ENCODE measurements around the gene ESR1. TPM values are rescaled to one million over a fixed set of nuclear protein-coding genes. Genes with fewer than 3 reads are reported as not detected.
A peak's percentile ranks its signal among the peaks of the same experiment; 100 is the strongest.

ESR1 gene
- total RNA-seq, 2 experiments from 2014 or later: 0.10 TPM; not detected in 1

GRCh38 chr6:152166897-152167296, 359.4 kb downstream of the ESR1 start:
- H3K27me3 Mint-ChIP-seq: no peaks in the 10 kb centered on the region
- CTCF ChIA-PET: no interaction called here
- peaks cover 39% of the 10 kb centered on the region for H3K4me1 Mint-ChIP-seq (ENCODE audit: low read depth)
- POLR2A ChIA-PET: interaction anchor here (1.5 kb wide), 1 partner anchor 13 kb away, joined by 3 read pairs; no protein-coding TSS in a partner anchor
- H3K9me3 Mint-ChIP-seq: no peaks in the 10 kb centered on the region
- peaks cover 25% of the 10 kb centered on the region for H3K36me3 Mint-ChIP-seq
- intact Hi-C loops (cut with micrococcal nuclease): no loop called here
- H3K4me3 Mint-ChIP-seq: no peak overlapping the region
- no peak overlapping the region for H3K27ac Mint-ChIP-seq
- no peak for DNase-seq

DNA sequence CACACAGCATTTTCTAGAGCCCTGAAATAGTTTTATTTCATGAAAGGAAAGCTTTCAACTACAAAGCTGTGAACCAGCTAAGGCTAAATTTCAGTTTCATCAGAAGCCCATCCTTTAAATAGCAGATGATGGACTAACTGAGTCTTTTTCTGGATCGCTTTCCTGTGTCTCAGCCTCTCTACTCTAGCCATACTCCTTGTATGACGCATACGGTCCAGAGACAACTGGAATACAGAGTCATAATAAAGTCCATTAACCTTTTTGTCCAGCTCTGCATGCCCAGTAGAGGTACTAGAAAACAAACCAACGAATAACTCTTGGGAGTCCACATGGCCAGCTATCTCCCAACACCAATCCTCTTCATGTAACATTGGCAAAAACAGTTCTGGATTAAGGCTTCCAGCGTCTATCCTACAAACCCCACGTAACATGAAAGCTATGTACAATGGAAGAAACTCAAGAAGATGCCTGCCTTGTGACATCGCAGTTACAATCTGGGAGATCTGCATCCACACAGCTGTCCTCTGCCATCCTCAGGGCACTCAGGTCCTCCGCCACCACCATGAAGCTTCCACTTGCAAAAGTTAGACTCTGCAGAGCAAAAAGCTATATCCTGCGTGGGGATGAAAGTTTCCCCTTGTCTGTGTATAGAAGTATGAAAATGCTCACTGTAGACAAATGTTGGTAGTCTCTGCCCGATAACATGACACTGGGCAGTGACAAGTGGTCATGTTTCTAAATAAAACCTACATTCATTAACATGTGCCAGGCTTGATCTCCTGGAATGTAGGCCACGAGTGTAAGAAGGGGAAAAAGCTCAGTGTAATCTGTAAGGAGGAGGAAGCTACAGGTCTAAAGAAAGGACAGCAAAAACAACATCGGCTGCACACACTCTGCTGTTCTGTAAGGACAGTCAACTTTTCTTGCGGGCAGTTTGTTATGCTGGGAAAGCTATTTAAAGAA, 360.4 kb downstream of the ESR1 start:
- H3K9me3 Mint-ChIP-seq: no peaks in the 10 kb centered on the region
- no peak overlapping the region for H3K4me3 Mint-ChIP-seq
- ChIA-PET POLR2A (interaction anchor here (1.5 kb wide), 1 partner anchor 12 kb away, joined by 3 read pairs; no protein-coding TSS in a partner anchor), CTCF (interaction anchor here (0.7 to 1.2 kb wide), 2 partner anchors 42 to 403 kb away, joined by 3 to 5 read pairs; no protein-coding TSS in a partner anchor)
- peaks cover 25% of the 10 kb centered on the region for H3K36me3 Mint-ChIP-seq
- H3K4me1 Mint-ChIP-seq (ENCODE audit: low read depth): peaks cover 41% of the 10 kb centered on the region
- intact Hi-C loops (cut with micrococcal nuclease): no loop called here
- no peak overlapping the region for H3K27ac Mint-ChIP-seq
- no peak for DNase-seq
- no peaks in the 10 kb centered on the region for H3K27me3 Mint-ChIP-seq

DNA sequence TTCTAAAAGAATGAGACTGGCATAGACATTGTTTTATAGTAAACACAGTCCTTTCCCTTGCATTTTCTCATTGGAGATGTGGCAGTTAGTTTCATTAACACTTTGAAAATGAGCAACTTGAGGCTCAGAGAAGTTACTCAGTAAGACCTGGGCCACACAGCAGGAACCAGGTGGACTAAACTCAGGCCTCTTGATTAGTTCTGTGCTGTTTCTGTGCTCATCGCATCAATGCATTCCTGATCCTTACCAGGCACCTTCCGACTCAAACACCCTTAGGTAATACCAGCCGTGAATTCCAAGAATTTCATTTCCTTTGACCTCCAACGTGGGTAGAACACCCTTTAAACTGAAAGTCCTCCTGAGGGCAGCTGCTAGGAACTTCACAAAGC, 362.8 kb downstream of the ESR1 start:
- no peaks in the 10 kb centered on the region for H3K9me3 Mint-ChIP-seq
- H3K27ac Mint-ChIP-seq: peak overlapping the region; percentile 96
- POLR2A ChIA-PET: interaction anchor here (0.8 to 2.6 kb wide), 7 partner anchors 9 to 604 kb away, joined by 4 to 43 read pairs (median 7); no protein-coding TSS in a partner anchor
- CTCF ChIA-PET: interaction anchor here (0.7 to 2.9 kb wide), 5 partner anchors 11 to 479 kb away, joined by 3 to 16 read pairs (median 4); no protein-coding TSS in a partner anchor
- peaks cover 52% of the 10 kb centered on the region for H3K4me1 Mint-ChIP-seq (ENCODE audit: low read depth)
- intact Hi-C loops (cut with micrococcal nuclease): loop anchor here (2.0 to 5.0 kb wide), 4 partner anchors 208 to 812 kb away; partner anchors contain the start of genes FBXO5, RMND1 and ZBTB2
- H3K36me3 Mint-ChIP-seq: peaks cover 34% of the 10 kb centered on the region
- no peaks in the 10 kb centered on the region for H3K27me3 Mint-ChIP-seq
- peak overlapping the region; percentile 60 for H3K4me3 Mint-ChIP-seq
- DNase-seq: no peak

DNA sequence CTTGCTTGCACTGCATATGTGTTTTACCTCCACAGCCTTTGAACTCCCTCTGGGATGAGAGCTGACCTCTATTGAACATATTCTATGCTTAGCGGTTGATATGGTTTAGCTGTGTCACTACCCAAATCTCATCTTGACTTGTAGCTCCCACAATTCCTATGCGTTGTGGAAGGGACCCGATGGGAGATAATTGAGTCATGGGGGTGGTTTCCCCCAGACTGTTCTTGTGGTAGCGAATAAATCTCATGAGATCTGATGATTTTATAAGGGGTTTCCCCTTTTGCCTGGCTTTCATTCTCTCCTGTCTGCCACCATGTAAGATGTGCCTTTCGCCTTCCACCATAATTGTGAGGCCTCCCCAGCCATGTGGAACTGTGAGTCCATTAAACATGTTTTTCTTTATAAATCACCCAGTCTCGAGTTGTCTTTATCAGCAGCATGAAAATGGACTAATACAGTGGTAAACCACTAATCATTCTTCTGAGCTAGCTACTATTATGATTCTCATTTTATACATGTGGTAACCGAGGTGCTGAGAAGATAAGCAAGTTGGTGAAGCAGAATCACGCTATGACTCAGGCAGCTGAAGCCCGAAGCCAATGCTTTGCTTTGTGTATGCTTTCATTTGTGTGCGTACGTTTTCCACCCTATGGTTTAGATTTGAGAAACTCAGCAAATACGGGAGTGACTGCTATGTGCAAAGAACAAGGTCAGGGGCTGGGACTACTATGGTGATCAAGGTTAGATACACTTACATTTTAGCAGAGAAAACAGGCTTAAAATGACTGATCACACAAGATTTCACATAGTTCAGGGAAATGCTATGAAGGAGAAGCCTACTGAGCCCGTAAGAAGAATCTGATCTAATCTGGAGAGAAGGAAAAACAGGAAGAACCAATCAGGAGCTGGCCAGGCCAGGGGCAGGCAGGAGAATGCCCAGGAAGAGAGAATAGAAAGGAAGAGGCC, 363.5 kb downstream of the ESR1 start:
- H3K4me3 Mint-ChIP-seq: peak overlapping the region; percentile 60
- no peaks in the 10 kb centered on the region for H3K27me3 Mint-ChIP-seq
- CTCF ChIA-PET: interaction anchor here (0.7 to 2.9 kb wide), 5 partner anchors 11 to 480 kb away, joined by 3 to 16 read pairs (median 4); no protein-coding TSS in a partner anchor
- peaks cover 54% of the 10 kb centered on the region for H3K4me1 Mint-ChIP-seq (ENCODE audit: low read depth)
- intact Hi-C loops (cut with micrococcal nuclease): loop anchor here (1.0 to 5.0 kb wide), 11 partner anchors 11 to 811 kb away; partner anchors contain the start of genes FBXO5, RMND1 and ZBTB2
- H3K9me3 Mint-ChIP-seq: no peaks in the 10 kb centered on the region
- POLR2A ChIA-PET: interaction anchor here (0.8 to 2.6 kb wide), 8 partner anchors 9 to 604 kb away, joined by 4 to 43 read pairs (median 6); no protein-coding TSS in a partner anchor
- peak; percentile 86 for DNase-seq
- peak overlapping the region; percentile 96 for H3K27ac Mint-ChIP-seq
- peaks cover 38% of the 10 kb centered on the region for H3K36me3 Mint-ChIP-seq

GRCh38 chr6:152173321-152173720, 365.8 kb downstream of the ESR1 start:
- no peak for DNase-seq
- H3K4me1 Mint-ChIP-seq (ENCODE audit: low read depth): peaks cover 56% of the 10 kb centered on the region
- CTCF ChIA-PET: interaction anchor here (0.9 to 1.0 kb wide), 2 partner anchors 12 to 59 kb away, joined by 3 to 4 read pairs; no protein-coding TSS in a partner anchor
- no peak overlapping the region for H3K4me3 Mint-ChIP-seq
- no peaks in the 10 kb centered on the region for H3K9me3 Mint-ChIP-seq
- POLR2A ChIA-PET: interaction anchor here (2.1 kb wide), 1 partner anchor 12 kb away, joined by 8 read pairs; no protein-coding TSS in a partner anchor
- intact Hi-C loops (cut with micrococcal nuclease): loop anchor here (5.0 kb wide), 3 partner anchors 721 to 809 kb away; partner anchors contain the start of genes FBXO5, RMND1 and ZBTB2
- no peaks in the 10 kb centered on the region for H3K27me3 Mint-ChIP-seq
- H3K36me3 Mint-ChIP-seq: peaks cover 35% of the 10 kb centered on the region
- no peak overlapping the region for H3K27ac Mint-ChIP-seq

DNA sequence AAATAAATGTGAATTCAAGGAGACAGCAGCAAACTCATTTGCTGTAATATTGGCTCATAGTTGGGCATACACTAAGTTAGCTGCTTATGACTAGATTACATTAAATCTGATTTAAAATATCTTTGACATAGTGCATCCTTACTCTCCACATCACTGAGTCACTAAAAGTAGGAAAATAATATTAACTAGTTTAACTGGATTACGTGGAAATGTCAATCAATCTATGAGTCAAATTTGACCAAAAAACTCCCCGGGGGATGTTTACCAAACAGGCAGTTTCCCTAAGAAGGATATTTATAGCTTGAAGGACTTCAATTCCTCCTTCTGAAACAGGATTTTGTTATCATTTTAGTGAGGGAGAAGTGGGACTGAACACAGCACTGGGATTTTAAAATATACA, 366.5 kb downstream of the ESR1 start:
- Mint-ChIP-seq H3K9me3 (no peaks in the 10 kb centered on the region), H3K27me3 (no peaks in the 10 kb centered on the region), H3K36me3 (peaks cover 34% of the 10 kb centered on the region), H3K4me1 (ENCODE audit: low read depth) (peaks cover 53% of the 10 kb centered on the region), H3K27ac (no peak overlapping the region), H3K4me3 (no peak overlapping the region)
- ChIA-PET POLR2A (interaction anchor here (1.3 to 2.1 kb wide), 2 partner anchors 9 to 11 kb away, joined by 4 to 8 read pairs; no protein-coding TSS in a partner anchor), CTCF (interaction anchor here (0.6 to 1.0 kb wide), 3 partner anchors 11 to 748 kb away, joined by 3 to 4 read pairs (median 4); no protein-coding TSS in a partner anchor)
- no peak for DNase-seq
- intact Hi-C loops (cut with micrococcal nuclease): loop anchor here (5.0 kb wide), 3 partner anchors 722 to 808 kb away; partner anchors contain the start of genes FBXO5, RMND1 and ZBTB2

DNA sequence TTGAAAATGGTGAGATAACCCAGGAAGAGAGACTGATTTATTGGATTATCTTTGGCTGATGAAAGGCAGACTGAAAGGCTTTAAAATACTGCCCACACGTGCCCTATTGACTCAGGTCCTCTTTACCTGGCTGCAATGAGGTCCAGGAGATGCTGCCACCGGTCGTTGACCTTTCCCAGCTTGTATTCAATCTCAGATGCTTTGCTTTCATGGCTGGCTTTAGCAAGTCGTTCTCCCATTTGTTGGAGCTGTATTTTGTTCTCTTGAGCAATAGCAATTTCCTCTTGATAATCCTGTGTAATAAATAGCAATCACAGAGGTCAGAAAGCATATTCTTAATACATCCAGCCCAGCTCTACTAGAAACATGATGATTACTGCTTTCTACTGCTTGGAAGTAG, 368.8 kb downstream of the ESR1 start:
- Mint-ChIP-seq H3K4me1 (ENCODE audit: low read depth) (peaks cover 56% of the 10 kb centered on the region), H3K9me3 (no peaks in the 10 kb centered on the region), H3K27me3 (no peaks in the 10 kb centered on the region), H3K36me3 (peaks cover 34% of the 10 kb centered on the region), H3K27ac (no peak overlapping the region), H3K4me3 (no peak overlapping the region)
- intact Hi-C loops (cut with micrococcal nuclease): no loop called here
- CTCF ChIA-PET: no interaction called here
- POLR2A ChIA-PET: interaction anchor here (1.1 kb wide), 1 partner anchor 8 kb away, joined by 4 read pairs; no protein-coding TSS in a partner anchor
- DNase-seq: no peak

All from activated CD4-positive, alpha-beta memory T cell treated with anti-CD3 and anti-CD28 coated beads for 36 hours (primary cell).